Central memory CD4-positive, alpha-beta T cell (primary cell): Measurements from ENCODE around the gene EMP2.
"Not testable (repeated sequence)": the region's sequence is repeated elsewhere in the genome, so short reads cannot be mapped to it uniquely, and the experiment has no call there.

Experiments
- DNase-seq: peaks from one replicate; pipeline ENCODE4 v3.0.0; 2022

EMP2 gene

GRCh38 chr16:10577305-10578202, 2.8 kb downstream of the EMP2 start:
- no peak for DNase-seq

GRCh38 chr16:10576390-10577304, 3.8 kb downstream of the EMP2 start:
- no peak for DNase-seq

- no peak for DNase-seq
These were observed 4.8 kb downstream of the EMP2 start for GRCh38 chr16:10575506-10576130.

GRCh38 chr16:10572611-10573010, 7.8 kb downstream of the EMP2 start:
- no peak for DNase-seq

- no peak for DNase-seq
These were observed 9.0 kb downstream of the EMP2 start for GRCh38 chr16:10571354-10571753.

- DNase-seq = no peak
These were observed 10.8 kb downstream of the EMP2 start for GRCh38 chr16:10569621-10570020.

GRCh38 chr16:10566613-10567012, 13.8 kb downstream of the EMP2 start:
- DNase-seq = no peak

GRCh38 chr16:10565167-10565566, 15.2 kb downstream of the EMP2 start:
- no peak for DNase-seq

GRCh38 chr16:10564591-10564990, 15.8 kb downstream of the EMP2 start:
- DNase-seq = no peak

- no peak for DNase-seq
These were observed 18.0 kb downstream of the EMP2 start for GRCh38 chr16:10562361-10562899.

- DNase-seq = no peak
These were observed 19.0 kb downstream of the EMP2 start for GRCh38 chr16:10561425-10561824.

GRCh38 chr16:10561001-10561400, 19.4 kb downstream of the EMP2 start:
- no peak for DNase-seq

GRCh38 chr16:10559792-10560191, 20.6 kb downstream of the EMP2 start:
- DNase-seq = not testable (repeated sequence)

GRCh38 chr16:10558746-10559641, 21.4 kb downstream of the EMP2 start:
- DNase-seq = no peak

- no peak for DNase-seq
These were observed 22.1 kb downstream of the EMP2 start for GRCh38 chr16:10558305-10558704.

GRCh38 chr16:10557750-10558149, 22.6 kb downstream of the EMP2 start:
- no peak for DNase-seq

GRCh38 chr16:10556236-10556635, 24.2 kb downstream of the EMP2 start:
- no peak for DNase-seq

- no peak for DNase-seq
These were observed 25.8 kb downstream of the EMP2 start for GRCh38 chr16:10554569-10554968.

GRCh38 chr16:10552998-10553491, 27.4 kb downstream of the EMP2 start:
- peak; percentile 18 for DNase-seq

GRCh38 chr16:10552281-10552680, 28.1 kb downstream of the EMP2 start:
- DNase-seq = no peak

- no peak for DNase-seq
These were observed 28.5 kb downstream of the EMP2 start for GRCh38 chr16:10551881-10552280.

- no peak for DNase-seq
These were observed 32.0 kb downstream of the EMP2 start for GRCh38 chr16:10548404-10548803.
